H9 (cell line): ENCODE data around the gene CYP2C19. TPM values are rescaled to one million over a fixed set of nuclear protein-coding genes. Genes with fewer than 3 reads are reported as not detected.

Experiments used
- DNase-seq: peaks from one replicate; pipeline ENCODE4 v3.0.0-alpha.2; 2017
- H2AFZ ChIP-seq: one replicate; pipeline ENCODE4 v1.6.1; 2013; ENCODE audit warnings: mild to moderate bottlenecking, low read length, control low read depth, moderate library complexity
- H2AK5ac ChIP-seq: 2 replicates; pipeline ENCODE4 v1.6.1; 2013; ENCODE audit warnings: low read length, control low read depth, mixed read lengths; ENCODE audit not compliant: insufficient read length
- H2BK120ac ChIP-seq: one replicate; pipeline ENCODE4 v1.6.1; 2013; ENCODE audit warnings: low read depth, mild to moderate bottlenecking, low read length, control low read depth, inconsistent platforms; ENCODE audit not compliant: poor library complexity, severe bottlenecking
- H2BK12ac ChIP-seq: 2 replicates; pipeline ENCODE4 v1.6.1; 2013; ENCODE audit warnings: low read length, control low read depth, mixed read lengths, low read depth; ENCODE audit not compliant: insufficient read length
- H2BK15ac ChIP-seq: 2 replicates; pipeline ENCODE4 v1.6.1; 2013; ENCODE audit warnings: low read depth, low read length, control low read depth
- H2BK20ac ChIP-seq: one replicate; pipeline ENCODE4 v1.6.1; 2013; ENCODE audit warnings: low read depth, mild to moderate bottlenecking, low read length, control low read depth, inconsistent platforms; ENCODE audit not compliant: poor library complexity, severe bottlenecking
- H2BK5ac ChIP-seq: 2 replicates; pipeline ENCODE4 v1.6.1; 2013; ENCODE audit warnings: low read length, control low read depth, mixed read lengths; ENCODE audit not compliant: insufficient read length
- H3K14ac ChIP-seq: 2 replicates; pipeline ENCODE4 v1.6.1; 2013; ENCODE audit warnings: low read length, control low read depth; ENCODE audit not compliant: insufficient read depth
- H3K18ac ChIP-seq: 2 replicates; pipeline ENCODE4 v1.6.1; 2013; ENCODE audit warnings: low read depth, mild to moderate bottlenecking, mixed read lengths, low read length, control low read depth; ENCODE audit not compliant: insufficient read length
- H3K23ac ChIP-seq: 2 replicates; pipeline ENCODE4 v1.6.1; 2013; ENCODE audit warnings: low read length, control low read depth, mixed read lengths, low read depth; ENCODE audit not compliant: insufficient read length
- H3K23me2 ChIP-seq: 2 replicates; pipeline ENCODE4 v1.6.1; 2013; ENCODE audit warnings: low read depth, mild to moderate bottlenecking, mixed read lengths, low read length, control low read depth; ENCODE audit not compliant: insufficient read length, poor library complexity, severe bottlenecking
- H3K27ac ChIP-seq: 2 replicates; pipeline ENCODE4 v1.5.1; 2013; ENCODE audit warnings: low read length, control low read depth, mixed read lengths, low read depth; ENCODE audit not compliant: insufficient read length
- H3K27me3 ChIP-seq: 2 replicates; pipeline ENCODE4 v1.6.1; 2013; ENCODE audit warnings: low read length, control low read depth, inconsistent platforms; ENCODE audit not compliant: insufficient read depth
- H3K4ac ChIP-seq: 2 replicates; pipeline ENCODE4 v1.6.1; 2013; ENCODE audit warnings: low read depth, mild to moderate bottlenecking, control low read depth, inconsistent platforms, low read length, moderate library complexity
- H3K4me1 ChIP-seq: 2 replicates; pipeline ENCODE4 v1.6.1; 2013; ENCODE audit warnings: low read length, control low read depth, inconsistent platforms; ENCODE audit not compliant: insufficient read depth
- H3K4me2 ChIP-seq: 2 replicates; pipeline ENCODE4 v1.6.1; 2013; ENCODE audit warnings: low read length, control low read depth, mixed read lengths; ENCODE audit not compliant: insufficient read length, insufficient read depth
- H3K56ac ChIP-seq: 2 replicates; pipeline ENCODE4 v1.6.1; 2013; ENCODE audit warnings: low read depth, mild to moderate bottlenecking, mixed read lengths, low read length, control low read depth; ENCODE audit not compliant: insufficient read length
- H3K79me1 ChIP-seq: 2 replicates; pipeline ENCODE4 v1.6.1; 2013; ENCODE audit warnings: low read depth, mild to moderate bottlenecking, moderate library complexity, low read length, control low read depth, inconsistent platforms; ENCODE audit not compliant: insufficient read depth, poor library complexity, severe bottlenecking
- H3K79me2 ChIP-seq: 2 replicates; pipeline ENCODE4 v1.6.1; 2013; ENCODE audit warnings: low read length, control low read depth, inconsistent platforms; ENCODE audit not compliant: insufficient read depth
- H3K9ac ChIP-seq: 2 replicates; pipeline ENCODE4 v1.6.1; 2013; ENCODE audit warnings: low read length, control low read depth, mixed read lengths; ENCODE audit not compliant: insufficient read length; ENCODE audit errors: extremely low read depth
- H3K9me3 ChIP-seq: one replicate; pipeline ENCODE4 v1.6.1; 2013; ENCODE audit warnings: low read depth, low read length, inconsistent platforms; ENCODE audit not compliant: control insufficient read depth
- H3T11ph ChIP-seq: one replicate; pipeline ENCODE4 v1.6.1; 2013; ENCODE audit warnings: mild to moderate bottlenecking, low read length, control low read depth, inconsistent platforms
- H4K20me1 ChIP-seq: one replicate; pipeline ENCODE4 v1.6.1; 2013; ENCODE audit not compliant: control insufficient read depth, insufficient read length, insufficient read depth
- H4K5ac ChIP-seq: 2 replicates; pipeline ENCODE4 v1.6.1; 2013; ENCODE audit warnings: low read depth, mild to moderate bottlenecking, mixed read lengths, low read length, control low read depth; ENCODE audit not compliant: insufficient read length
- H4K8ac ChIP-seq: replicated peaks from 2 replicates; pipeline ENCODE4 v1.6.1; 2013; ENCODE audit warnings: low read length, control low read depth, mixed read lengths, low read depth; ENCODE audit not compliant: insufficient read length
- H4K91ac ChIP-seq: 2 replicates; pipeline ENCODE4 v1.6.1; 2013; ENCODE audit warnings: low read depth, mild to moderate bottlenecking, moderate library complexity, mixed read lengths, low read length, control low read depth; ENCODE audit not compliant: insufficient read length
- H3K27ac Mint-ChIP-seq, 3 experiments: 2 replicates in 2 of 3; 3 replicates in 1 of 3; pipeline ENCODE4 v1.8.0; 2020 to 2021; ENCODE audit warnings: mixed read lengths in 3 of 3, mild to moderate bottlenecking in 1 of 3, moderate library complexity in 1 of 3
- H3K27me3 Mint-ChIP-seq: 2 replicates; pipeline ENCODE4 v1.8.0; 2021; ENCODE audit warnings: low read depth, mild to moderate bottlenecking, moderate library complexity, mixed read lengths
- H3K36me3 Mint-ChIP-seq, 3 experiments: 2 replicates in 2 of 3; 3 replicates in 1 of 3; pipeline ENCODE4 v1.8.0; 2020 to 2021; ENCODE audit warnings: low read depth in 3 of 3, mixed read lengths in 3 of 3; ENCODE audit not compliant: insufficient read depth in 1 of 3
- H3K4me1 Mint-ChIP-seq, 2 experiments: 2 replicates each; pipeline ENCODE4 v1.8.0; 2020; ENCODE audit warnings: mixed read lengths in 2 of 2
- H3K4me3 Mint-ChIP-seq, 2 experiments: 2 replicates in 1 of 2; 3 replicates in 1 of 2; pipeline ENCODE4 v1.8.0; 2020 to 2021; ENCODE audit warnings: mild to moderate bottlenecking in 2 of 2, mixed read lengths in 2 of 2, moderate library complexity in 1 of 2
- H3K9me3 Mint-ChIP-seq, 2 experiments: 2 replicates in 1 of 2; 3 replicates in 1 of 2; pipeline ENCODE4 v1.8.0; 2020; ENCODE audit warnings: mild to moderate bottlenecking in 2 of 2, mixed read lengths in 2 of 2, moderate library complexity in 1 of 2
- WGBS: extraction: QIAGEN DNeasy Blood & Tissue Kit; methylation state at CpG from one replicate; pipeline ENCODE4 v1.1.7; 2013; ENCODE audit warnings: missing lambda C conversion rate, low lambda C conversion rate, mixed read lengths; ENCODE audit not compliant: insufficient read length; ENCODE audit errors: extremely low coverage; 5-methylcytosine and 5-hydroxymethylcytosine counted together
- total RNA-seq: library from RNA; stranded (reverse); gene quantifications from 2 replicates; pipeline ENCODE4 v1.2.1, GENCODE V29; 2021
- TF ChIP-seq, protein P1 (sequence below): fragments of 200-600 bp; sonication (generic); conservative IDR thresholded peaks from 3 replicates; pipeline ENCODE4 v1.8.0; 2021; ENCODE audit warnings: antibody characterized with exemption, mild to moderate bottlenecking

The CYP2C19 gene
- total RNA-seq, 1 experiment from 2014 or later = not detected

DNA sequence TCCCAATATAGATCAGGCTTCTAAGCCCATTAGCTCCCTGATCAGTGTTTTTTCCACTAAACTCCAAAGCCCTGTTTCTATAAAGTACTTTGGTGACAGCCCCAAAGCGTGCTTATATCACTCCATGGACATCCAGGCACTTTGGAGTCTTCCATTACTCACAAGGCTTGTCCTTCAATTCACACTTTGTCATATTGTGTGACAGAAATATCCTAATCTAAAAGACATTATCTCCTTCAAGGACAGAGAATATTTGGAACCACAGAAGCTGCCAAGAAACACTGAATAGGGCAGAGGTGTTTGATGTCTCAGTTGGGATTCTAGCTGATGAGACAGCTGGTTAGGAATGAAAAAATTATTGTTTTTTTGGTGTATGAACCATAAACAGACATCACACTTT, 18.4 kb downstream of the CYP2C19 start:
- Mint-ChIP-seq H3K36me3 (no peaks in the 10 kb centered on the region), H3K27ac (no peak overlapping the region), H3K4me1 (no peaks in the 10 kb centered on the region), H3K4me3 (no peak overlapping the region), H3K9me3 (peaks cover 7 to 9% of the 10 kb centered on the region in 2 experiments), H3K27me3 (no peaks in the 10 kb centered on the region; the same call in 1 of the 2 replicates)
- Histone ChIP-seq H3K79me1 (no peaks in the 10 kb centered on the region), H2BK20ac (no peak overlapping the region), H3K4ac (no peak overlapping the region), H2BK120ac (no peak overlapping the region), H4K8ac (no peak overlapping the region), H3K4me2 (no peak overlapping the region), H3K14ac (no peak overlapping the region), H3K9ac (no peak overlapping the region), H4K5ac (no peak overlapping the region), H3K9me3 (no peaks in the 10 kb centered on the region), H2BK15ac (no peak overlapping the region), H2BK5ac (no peak overlapping the region), H3T11ph (no peak overlapping the region), H2BK12ac (no peak overlapping the region), H2AK5ac (no peak overlapping the region), H3K4me1 (no peaks in the 10 kb centered on the region), H2AFZ (no peak overlapping the region), H3K18ac (no peak overlapping the region), H3K79me2 (no peaks in the 10 kb centered on the region), H4K20me1 (no peaks in the 10 kb centered on the region), H3K56ac (no peak overlapping the region), H3K27ac (no peak overlapping the region), H3K23ac (no peak overlapping the region), H3K27me3 (no peaks in the 10 kb centered on the region), H3K23me2 (no peaks in the 10 kb centered on the region), H4K91ac (no peak overlapping the region)
- WGBS = no CpG with 5 or more reads among the region's 1 CpG
- TF ChIP-seq, protein P1, sequence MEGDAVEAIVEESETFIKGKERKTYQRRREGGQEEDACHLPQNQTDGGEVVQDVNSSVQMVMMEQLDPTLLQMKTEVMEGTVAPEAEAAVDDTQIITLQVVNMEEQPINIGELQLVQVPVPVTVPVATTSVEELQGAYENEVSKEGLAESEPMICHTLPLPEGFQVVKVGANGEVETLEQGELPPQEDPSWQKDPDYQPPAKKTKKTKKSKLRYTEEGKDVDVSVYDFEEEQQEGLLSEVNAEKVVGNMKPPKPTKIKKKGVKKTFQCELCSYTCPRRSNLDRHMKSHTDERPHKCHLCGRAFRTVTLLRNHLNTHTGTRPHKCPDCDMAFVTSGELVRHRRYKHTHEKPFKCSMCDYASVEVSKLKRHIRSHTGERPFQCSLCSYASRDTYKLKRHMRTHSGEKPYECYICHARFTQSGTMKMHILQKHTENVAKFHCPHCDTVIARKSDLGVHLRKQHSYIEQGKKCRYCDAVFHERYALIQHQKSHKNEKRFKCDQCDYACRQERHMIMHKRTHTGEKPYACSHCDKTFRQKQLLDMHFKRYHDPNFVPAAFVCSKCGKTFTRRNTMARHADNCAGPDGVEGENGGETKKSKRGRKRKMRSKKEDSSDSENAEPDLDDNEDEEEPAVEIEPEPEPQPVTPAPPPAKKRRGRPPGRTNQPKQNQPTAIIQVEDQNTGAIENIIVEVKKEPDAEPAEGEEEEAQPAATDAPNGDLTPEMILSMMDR = no peak
- no peak for DNase-seq
